SK-N-SH (cell line): ENCODE results near the gene ARHGEF6. TPM values are rescaled to one million over a fixed set of nuclear protein-coding genes. Genes with fewer than 3 reads are reported as not detected.
A peak's percentile ranks its signal among the peaks of the same experiment; 100 is the strongest.

Experiments
- CTCF ChIA-PET: fragments of 300-600, 350-600 bp; formaldehyde crosslinking; extraction: SDS; loops from one replicate; lab custom pipeline; 2021; lab: Yijun Ruan, JAX
- POLR2A ChIA-PET: fragments of 350-600 bp; sonication (Branson Sonifier 250); formaldehyde crosslinking; extraction: SDS; loops from one replicate; lab custom pipeline; 2020; ENCODE audit warnings: antibody characterized with exemption, inconsistent platforms; lab: Yijun Ruan, JAX
- DNase-seq: peaks from one replicate; pipeline ENCODE4 v3.0.0; 2012
- H2AFZ ChIP-seq: fragments of 200-600 bp; sonication (generic); 2 replicates; pipeline ENCODE4 v1.8.1; 2016; ENCODE audit warnings: antibody characterized with exemption, mild to moderate bottlenecking, low read depth
- H3F3A ChIP-seq: fragments of 200-600 bp; sonication (generic); replicated peaks from 2 replicates; pipeline ENCODE3; 2016; ENCODE audit warnings: antibody characterized with exemption, mild to moderate bottlenecking; ENCODE audit not compliant: insufficient read depth
- H3K27ac ChIP-seq, 2 experiments: fragments of 200-500 bp in 1 of 2; fragments of 200-600 bp in 1 of 2; sonication (Bioruptor generic) in 1 of 2; sonication (generic), shearing (Covaris generic) in 1 of 2; 2 replicates each; pipeline versions ENCODE4 v1.5.1 to v1.6.1; 2014 to 2016; ENCODE audit warnings: low read depth in 2 of 2, inconsistent platforms in 1 of 2, low read length in 1 of 2, mild to moderate bottlenecking in 1 of 2, mixed read lengths in 1 of 2
- H3K27me3 ChIP-seq: fragments of 200-600 bp; sonication (generic), shearing (Covaris generic); 2 replicates; pipeline ENCODE4 v1.6.1; 2016; ENCODE audit warnings: mixed run types; ENCODE audit not compliant: insufficient read depth
- H3K36me3 ChIP-seq, 2 experiments: fragments of 200-500 bp in 1 of 2; fragments of 200-600 bp in 1 of 2; sonication (Bioruptor generic) in 1 of 2; sonication (generic) in 1 of 2; replicated peaks in 1 of 2; 2 replicates each; pipeline versions ENCODE3 to v1.5.1; 2014 to 2016; ENCODE audit warnings: low read length in 1 of 2, mild to moderate bottlenecking in 1 of 2; ENCODE audit not compliant: insufficient read depth in 2 of 2, control insufficient read depth in 1 of 2
- H3K4me1 ChIP-seq, 2 experiments: fragments of 200-500 bp in 1 of 2; fragments of 200-600 bp in 1 of 2; sonication (Bioruptor generic) in 1 of 2; sonication (generic), shearing (Covaris generic) in 1 of 2; 2 replicates each; pipeline versions ENCODE4 v1.5.1 to v1.6.1; 2014 to 2016; ENCODE audit warnings: low read depth in 1 of 2, low read length in 1 of 2, mixed run types in 1 of 2; ENCODE audit not compliant: insufficient read depth in 2 of 2, control insufficient read depth in 1 of 2
- H3K4me2 ChIP-seq: fragments of 200-600 bp; sonication (generic), shearing (Covaris generic); 2 replicates; pipeline ENCODE4 v1.6.1; 2017; ENCODE audit warnings: mixed run types
- H3K4me3 ChIP-seq, 2 experiments: fragments of 200-500 bp in 1 of 2; fragments of 200-600 bp in 1 of 2; sonication (Bioruptor generic) in 1 of 2; sonication (generic), shearing (Covaris generic) in 1 of 2; 2 replicates each; pipeline versions ENCODE4 v1.5.1 to v1.8.1; 2014 to 2016; ENCODE audit warnings: low read depth in 2 of 2, inconsistent platforms in 1 of 2, low read length in 1 of 2, mild to moderate bottlenecking in 1 of 2, mixed read lengths in 1 of 2, moderate library complexity in 1 of 2
- H3K79me2 ChIP-seq: fragments of 200-600 bp; sonication (generic); 2 replicates; pipeline ENCODE4 v1.8.1; 2017; ENCODE audit warnings: mild to moderate bottlenecking; ENCODE audit not compliant: insufficient read depth
- H3K9ac ChIP-seq: fragments of 200-600 bp; sonication (generic); 2 replicates; pipeline ENCODE4 v1.6.1; 2017; ENCODE audit warnings: mixed run types
- H3K9me2 ChIP-seq: fragments of 200-600 bp; sonication (generic); 2 replicates; pipeline ENCODE4 v1.6.1; 2017; ENCODE audit warnings: mixed run types
- H3K9me3 ChIP-seq: fragments of 200-600 bp; sonication (generic); 2 replicates; pipeline ENCODE4 v1.6.1; 2017; ENCODE audit warnings: mixed run types, mild to moderate bottlenecking, moderate library complexity
- H4K20me1 ChIP-seq: fragments of 200-600 bp; sonication (generic); 2 replicates; pipeline ENCODE4 v1.6.1; 2017; ENCODE audit warnings: mild to moderate bottlenecking, mixed run types; ENCODE audit not compliant: insufficient read depth
- CTCF ChIP-seq: fragments of 200-600 bp; sonication (generic); IDR thresholded peaks from 2 replicates; pipeline ENCODE4 v1.6.1; 2017; ENCODE audit warnings: antibody characterized with exemption, mild to moderate bottlenecking, moderate library complexity
- ELF1 ChIP-seq: IDR thresholded peaks from 2 replicates; pipeline ENCODE4 v1.4.0; 2012
- GABPA ChIP-seq: IDR thresholded peaks from 2 replicates; pipeline ENCODE4 v1.4.0; 2012; ENCODE audit warnings: low read depth, mild to moderate bottlenecking
- GATA2 ChIP-seq: sonication (generic); formaldehyde crosslinking; IDR thresholded peaks from 2 replicates; pipeline ENCODE4 v1.5.0; 2020; ENCODE audit warnings: mild to moderate bottlenecking, missing genetic modification reagents
- MEF2A ChIP-seq: IDR thresholded peaks from 2 replicates; pipeline ENCODE4 v1.4.0; 2012; ENCODE audit warnings: low read depth, borderline replicate concordance
- NRF1 ChIP-seq: IDR thresholded peaks from 2 replicates; pipeline ENCODE4 v1.6.1; 2012; ENCODE audit warnings: low read depth, mild to moderate bottlenecking, low read length
- RAD21 ChIP-seq: IDR thresholded peaks from 2 replicates; pipeline ENCODE4 v1.6.1; 2012; ENCODE audit warnings: mild to moderate bottlenecking, low read length
- RCOR1 ChIP-seq: fragments of 150-350 bp; IDR thresholded peaks from 2 replicates; pipeline ENCODE4 v1.6.1; 2017; ENCODE audit warnings: antibody characterized with exemption, low read length
- SIN3A ChIP-seq: IDR thresholded peaks from 2 replicates; pipeline ENCODE4 v1.6.1; 2012; ENCODE audit warnings: low read depth, mild to moderate bottlenecking, low read length, moderate library complexity, borderline replicate concordance
- SMC3 ChIP-seq: IDR thresholded peaks from 2 replicates; pipeline ENCODE4 v1.6.1; 2012; ENCODE audit warnings: low read depth, low read length, improper control_type of control experiment
- TAF1 ChIP-seq: IDR thresholded peaks from 2 replicates; pipeline ENCODE4 v1.6.1; 2012; ENCODE audit warnings: low read depth, mild to moderate bottlenecking, low read length, moderate library complexity, borderline replicate concordance
- USF1 ChIP-seq: IDR thresholded peaks from 2 replicates; pipeline ENCODE4 v1.4.0; 2012; ENCODE audit warnings: low read depth, borderline replicate concordance
- YY1 ChIP-seq: IDR thresholded peaks from 2 replicates; pipeline ENCODE4 v1.4.0; 2012; ENCODE audit warnings: low read depth, mild to moderate bottlenecking
- WGBS: methylation state at CpG from one replicate; pipeline ENCODE4 v1.1.6; 2017; ENCODE audit warnings: low lambda C conversion rate; 5-methylcytosine and 5-hydroxymethylcytosine counted together
- polyA plus RNA-seq, 3 experiments: library from polyadenylated mRNA; depleted of rRNA; stranded (reverse); fragments of >200 nt; gene quantifications; 2 replicates each; pipeline ENCODE4 v1.2.3, GENCODE V29; 2012
- TF ChIP-seq, protein P1 (sequence below): IDR thresholded peaks from 2 replicates; pipeline ENCODE4; 2012

Gene ARHGEF6
- polyA plus RNA-seq, 1 of the 3 experiments (the other 2 are of a cell fraction) = 2.7 TPM

DNA sequence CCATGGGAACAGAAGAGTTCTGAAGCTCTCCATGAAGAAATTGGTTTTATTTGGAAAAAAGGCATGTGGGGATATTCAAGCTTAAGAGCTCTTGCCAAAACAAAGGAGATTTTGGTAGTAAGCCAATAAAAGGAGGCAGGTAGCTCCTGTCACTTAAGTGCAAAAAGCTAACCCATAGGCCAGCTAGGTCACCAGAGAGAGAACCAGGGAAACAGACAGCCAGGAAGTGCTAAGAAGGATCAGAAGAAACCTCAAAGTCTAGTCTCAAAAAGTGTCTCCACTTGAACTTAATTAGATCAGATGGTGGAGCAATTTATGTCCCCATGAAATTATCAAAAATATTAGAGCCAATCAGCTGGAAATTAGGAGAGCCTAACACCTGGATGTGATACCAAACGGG lies 83.6 kb downstream of the ARHGEF6 start (continued):
- TF ChIP-seq USF1 (no peak), ELF1 (no peak), NRF1 (no peak)
- TF ChIP-seq, protein P1, sequence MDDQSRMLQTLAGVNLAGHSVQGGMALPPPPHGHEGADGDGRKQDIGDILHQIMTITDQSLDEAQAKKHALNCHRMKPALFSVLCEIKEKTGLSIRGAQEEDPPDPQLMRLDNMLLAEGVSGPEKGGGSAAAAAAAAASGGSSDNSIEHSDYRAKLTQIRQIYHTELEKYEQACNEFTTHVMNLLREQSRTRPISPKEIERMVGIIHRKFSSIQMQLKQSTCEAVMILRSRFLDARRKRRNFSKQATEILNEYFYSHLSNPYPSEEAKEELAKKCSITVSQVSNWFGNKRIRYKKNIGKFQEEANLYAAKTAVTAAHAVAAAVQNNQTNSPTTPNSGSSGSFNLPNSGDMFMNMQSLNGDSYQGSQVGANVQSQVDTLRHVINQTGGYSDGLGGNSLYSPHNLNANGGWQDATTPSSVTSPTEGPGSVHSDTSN = no peak
- TF ChIP-seq, all 33 proteins: peak for 0

GRCh38 chrX:136694431-136695087 lies 86.2 kb downstream of the ARHGEF6 start:
- no peak overlapping the region for H3K4me2 ChIP-seq
- ChIA-PET POLR2A (no interaction called here), CTCF (interaction anchor here (0.6 to 2.8 kb wide), 26 partner anchors 9 to 770 kb away, joined by 3 to 16 read pairs (median 4); no protein-coding TSS in a partner anchor)
- no peak overlapping the region for H2AFZ ChIP-seq
- H3K9me2 ChIP-seq = no peaks in the 10 kb centered on the region
- TF ChIP-seq TAF1 (no peak), RCOR1 (no peak), MEF2A (no peak), GATA2 (no peak), GABPA (no peak), NRF1 (no peak), SMC3 (peak; percentile 62), SIN3A (no peak), YY1 (no peak), CTCF (peak; percentile 78), RAD21 (peak; percentile 91)
- H3K4me3 ChIP-seq = no peak overlapping the region
- H4K20me1 ChIP-seq = no peaks in the 10 kb centered on the region
- 33% methylated on average over 8 of the region's 8 CpGs for WGBS
- no peak overlapping the region for H3K9ac ChIP-seq
- no peaks in the 10 kb centered on the region for H3K36me3 ChIP-seq
- peak; percentile 62 for DNase-seq
- H3K4me1 ChIP-seq = no peaks in the 10 kb centered on the region; a peak in 1 of 4 replicates
- H3K27ac ChIP-seq = peak overlapping the region in 1 of 2 experiments; percentile 4; a peak in 1 of 4 replicates
- H3K9me3 ChIP-seq = no peaks in the 10 kb centered on the region
- H3F3A ChIP-seq = no peaks in the 10 kb centered on the region
- no peaks in the 10 kb centered on the region; the same call in 1 of the 2 replicates for H3K27me3 ChIP-seq
- no peaks in the 10 kb centered on the region for H3K79me2 ChIP-seq
